GM18499 (cell line): ENCODE results near the gene HLA-DMB.

ENCODE experiments used
- ATAC-seq: cut with Tn5 transposase; IDR thresholded peaks from one replicate; pipeline ENCODE4 v1.9.1; 2021; ENCODE audit warnings: moderate number of reproducible peaks; ENCODE audit not compliant: insufficient read depth, unreplicated experiment

The HLA-DMB gene

GRCh38 chr6:32972353-32973143 is 31.7 kb upstream of the HLA-DMB start:
- no peak for ATAC-seq

GRCh38 chr6:32971581-32972352 is 30.9 kb upstream of the HLA-DMB start:
- peak; percentile 40 for ATAC-seq

- ATAC-seq, result no peak
Measured at GRCh38 chr6:32971242-32971580, 30.4 kb upstream of the HLA-DMB start.

GRCh38 chr6:32970413-32971241 is 29.8 kb upstream of the HLA-DMB start:
- ATAC-seq, result no peak

- no peak for ATAC-seq
Measured at GRCh38 chr6:32969685-32970412, 29.0 kb upstream of the HLA-DMB start.

GRCh38 chr6:32968867-32969684 is 28.2 kb upstream of the HLA-DMB start:
- ATAC-seq, result no peak

- no peak for ATAC-seq
Measured at GRCh38 chr6:32968093-32968866, 27.5 kb upstream of the HLA-DMB start, which contains the start of gene BRD2. BRD2 (plus strand) TSS chr6:32968594; CDS start chr6:32972899, 4,305 bp downstream.

- ATAC-seq, result no peak
Measured at GRCh38 chr6:32967151-32968091, 26.6 kb upstream of the HLA-DMB start.

- no peak for ATAC-seq
Measured at GRCh38 chr6:32964776-32965175, 23.9 kb upstream of the HLA-DMB start.

- ATAC-seq, result no peak
Measured at GRCh38 chr6:32963866-32964265, 23.0 kb upstream of the HLA-DMB start.

GRCh38 chr6:32962213-32962826 is 21.5 kb upstream of the HLA-DMB start:
- no peak for ATAC-seq

- ATAC-seq, result no peak
Measured at GRCh38 chr6:32960563-32960962, 19.7 kb upstream of the HLA-DMB start.

- ATAC-seq, result no peak
Measured at GRCh38 chr6:32956176-32956575, 15.3 kb upstream of the HLA-DMB start.

- no peak for ATAC-seq
Measured at GRCh38 chr6:32954986-32955802, 14.4 kb upstream of the HLA-DMB start.

- no peak for ATAC-seq
Measured at GRCh38 chr6:32954267-32954666, 13.4 kb upstream of the HLA-DMB start.

GRCh38 chr6:32953775-32954174 is 12.9 kb upstream of the HLA-DMB start:
- no peak for ATAC-seq
